GM23338 (cell line): ENCODE data around the gene SLC16A5. TPM values are rescaled to one million over a fixed set of nuclear protein-coding genes. Genes with fewer than 3 reads are reported as not detected.
A peak's percentile ranks its signal among the peaks of the same experiment; 100 is the strongest.

Source experiments
- ATAC-seq: fragments of 200-7000 bp; cut with Tn5 transposase; 3 replicates; pipeline ENCODE4 v1.9.1; 2020
- DNase-seq: peaks from one replicate; pipeline ENCODE4 v3.0.0-alpha.2; 2015; ENCODE audit warnings: low spot score
- H2AFZ ChIP-seq: fragments of 200-600 bp; sonication (generic); 2 replicates; pipeline ENCODE4 v1.8.0; 2016; ENCODE audit warnings: antibody characterized with exemption, mild to moderate bottlenecking, moderate library complexity
- H3F3A ChIP-seq: fragments of 200-600 bp; sonication (generic); replicated peaks from 2 replicates; pipeline ENCODE4 v1.8.0; 2017; ENCODE audit warnings: antibody characterized with exemption, mixed run types, low read depth
- H3K27ac ChIP-seq: fragments of 200-600 bp; sonication (generic); 2 replicates; pipeline ENCODE4 v1.6.1; 2016; ENCODE audit warnings: low read depth
- H3K27me3 ChIP-seq: fragments of 200-600 bp; sonication (generic); 2 replicates; pipeline ENCODE4 v1.8.0; 2016; ENCODE audit warnings: mild to moderate bottlenecking, mixed run types, moderate library complexity; ENCODE audit not compliant: insufficient read depth
- H3K36me3 ChIP-seq: fragments of 200-600 bp; sonication (generic); 2 replicates; pipeline ENCODE4 v1.8.0; 2016; ENCODE audit warnings: mild to moderate bottlenecking; ENCODE audit not compliant: insufficient read depth
- H3K4me1 ChIP-seq: fragments of 200-600 bp; sonication (generic); 2 replicates; pipeline ENCODE4 v1.8.0; 2016; ENCODE audit warnings: mild to moderate bottlenecking, moderate library complexity; ENCODE audit not compliant: insufficient read depth
- H3K4me2 ChIP-seq: fragments of 200-600 bp; sonication (generic); 2 replicates; pipeline ENCODE4 v1.7.1; 2017; ENCODE audit warnings: mixed run types
- H3K4me3 ChIP-seq: fragments of 200-600 bp; sonication (generic); 2 replicates; pipeline ENCODE4 v1.6.1; 2016; ENCODE audit warnings: mixed run types
- H3K79me2 ChIP-seq: fragments of 200-600 bp; sonication (generic); replicated peaks from 2 replicates; pipeline ENCODE4 v1.8.0; 2017; ENCODE audit warnings: mild to moderate bottlenecking; ENCODE audit not compliant: insufficient read depth
- H3K9me2 ChIP-seq: fragments of 200-600 bp; sonication (generic); 2 replicates; pipeline ENCODE4 v1.8.0; 2017; ENCODE audit not compliant: insufficient read depth
- H4K20me1 ChIP-seq: fragments of 200-600 bp; sonication (generic); replicated peaks from 2 replicates; pipeline ENCODE4 v1.8.0; 2017; ENCODE audit warnings: mild to moderate bottlenecking; ENCODE audit not compliant: insufficient read depth
- H3K27ac Mint-ChIP-seq: 2 replicates; pipeline ENCODE4 v1.8.0; 2020; ENCODE audit warnings: inconsistent platforms, mild to moderate bottlenecking, moderate library complexity, mixed read lengths
- H3K27me3 Mint-ChIP-seq: 3 replicates; pipeline ENCODE4 v1.8.0; 2022; ENCODE audit warnings: low read depth, mild to moderate bottlenecking, moderate library complexity, mixed read lengths, inconsistent platforms; ENCODE audit not compliant: insufficient read depth, poor library complexity
- H3K36me3 Mint-ChIP-seq: 3 replicates; pipeline ENCODE4 v1.8.0; 2021; ENCODE audit warnings: low read depth, mild to moderate bottlenecking, inconsistent platforms, moderate library complexity, mixed read lengths
- H3K4me1 Mint-ChIP-seq: 3 replicates; pipeline ENCODE4 v1.8.0; 2020; ENCODE audit warnings: mild to moderate bottlenecking, inconsistent platforms, mixed read lengths
- H3K4me3 Mint-ChIP-seq: 3 replicates; pipeline ENCODE4 v1.8.0; 2021; ENCODE audit warnings: moderate library complexity, mild to moderate bottlenecking, inconsistent platforms, mixed read lengths
- H3K9me3 Mint-ChIP-seq: 3 replicates; pipeline ENCODE4 v1.8.0; 2020; ENCODE audit warnings: moderate library complexity, mild to moderate bottlenecking, inconsistent platforms, mixed read lengths
- CTCF ChIP-seq, 2 experiments: fragments of 200-600 bp in 1 of 2; sonication (generic) in 1 of 2; conservative IDR thresholded peaks; 2 replicates each; pipeline versions ENCODE4 v1.5.1 to v1.6.1; 2016 to 2017; ENCODE audit warnings: antibody characterized with exemption in 2 of 2, low read depth in 2 of 2, mild to moderate bottlenecking in 2 of 2, moderate library complexity in 1 of 2
- EZH2 ChIP-seq: fragments of 200-600 bp; sonication (generic); IDR thresholded peaks from one replicate; pipeline ENCODE4 v1.8.0; 2017; ENCODE audit warnings: antibody characterized with exemption, mild to moderate bottlenecking, low read depth; ENCODE audit not compliant: unreplicated experiment
- ZNF331 ChIP-seq: fragments of 250-450 bp; sonication (Bioruptor Pico); IDR thresholded peaks from 2 replicates; pipeline ENCODE4 v1.5.0; 2020; ENCODE audit warnings: low read depth, mild to moderate bottlenecking, moderate library complexity
- ZNF462 ChIP-seq: fragments of 250-450 bp; sonication (Bioruptor Pico); IDR thresholded peaks from 2 replicates; pipeline ENCODE4 v1.5.0; 2020; ENCODE audit warnings: mild to moderate bottlenecking, moderate library complexity
- polyA plus RNA-seq: library from polyadenylated mRNA; unstranded; fragments of >200 nt; fragmentation: Nextera tagmentation; extraction: Ambion mirVana; gene quantifications from 2 replicates; pipeline ENCODE4 v1.2.1, GENCODE V29; 2016
- total RNA-seq: library from RNA; depleted of rRNA; stranded (reverse); fragments of >200 nt; shearing (Covaris generic); gene quantifications from 2 replicates; pipeline ENCODE4 v1.2.3, GENCODE V29; 2014

SLC16A5 gene
- total and polyA plus RNA-seq, 2 experiments from 2014 or later = 7.3 to 40.0 TPM

DNA sequence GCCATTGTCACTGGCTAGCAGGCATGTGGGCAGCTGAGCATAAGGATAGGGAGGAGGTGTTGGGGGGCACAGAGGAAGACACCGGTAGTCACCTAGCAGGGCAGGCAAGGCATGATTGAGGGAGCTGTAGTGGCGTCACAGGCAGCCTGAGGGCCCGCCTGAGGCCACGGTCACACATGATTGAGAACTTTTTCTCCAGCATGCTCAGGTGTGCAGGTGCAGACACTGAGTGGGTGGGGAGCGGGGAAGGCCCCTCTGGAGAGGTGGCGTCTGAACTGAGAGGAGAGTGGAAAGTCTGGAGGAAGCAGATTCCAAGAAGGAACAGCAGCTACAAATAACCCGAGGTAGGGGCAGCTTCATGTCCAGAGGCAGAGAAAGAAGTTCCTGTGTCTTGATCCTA lies 11.1 kb downstream of the SLC16A5 start:
- Histone ChIP-seq H3K4me1 (peaks cover 5% of the 10 kb centered on the region), H3K4me3 (no peak overlapping the region), H3K4me2 (no peak overlapping the region), H2AFZ (no peak overlapping the region), H3K27me3 (no peaks in the 10 kb centered on the region), H3K27ac (no peak overlapping the region), H3K36me3 (no peaks in the 10 kb centered on the region), H3K79me2 (no peaks in the 10 kb centered on the region), H3F3A (no peaks in the 10 kb centered on the region; the same call in 1 of the 2 replicates), H3K9me2 (no peaks in the 10 kb centered on the region), H4K20me1 (no peaks in the 10 kb centered on the region; the same call in 1 of the 2 replicates)
- peaks cover 14% of the 10 kb centered on the region for H3K27me3 Mint-ChIP-seq
- no peak overlapping the region for H3K4me3 Mint-ChIP-seq
- H3K36me3 Mint-ChIP-seq = peaks cover 31% of the 10 kb centered on the region
- 0 out of 2 replicates have a peak overlapping the region, but pooled peaks have one; percentile 32 for H3K27ac Mint-ChIP-seq
- ATAC-seq = no peak
- H3K4me1 Mint-ChIP-seq = peaks cover 11% of the 10 kb centered on the region
- H3K9me3 Mint-ChIP-seq = no peaks in the 10 kb centered on the region
- no peak for DNase-seq
- TF ChIP-seq EZH2 (no peak), CTCF (conservative IDR thresholded peaks at IDR 0.05; ENCODE audit: low read depth in 2 of 2) (no peak), ZNF331 (CRISPR knock-in tag) (no peak), ZNF462 (CRISPR knock-in tag) (no peak)
